Stimulated activated CD4-positive, alpha-beta T cell treated with anti-CD3 and anti-CD28 coated beads, Interleukin-15, amount 100 ng/mL, for 1 hour (primary cell): ENCODE results near the gene OR8B3.
"Not testable (repeated sequence)": the region's sequence is repeated elsewhere in the genome, so short reads cannot be mapped to it uniquely, and the experiment has no call there.

ENCODE experiments used
- DNase-seq, 2 donors: peaks; one replicate each; pipeline ENCODE4 v3.0.0-alpha.2; 2020; ENCODE audit warnings: low read depth in 1 of 2, low spot score in 1 of 2

The OR8B3 gene

DNA sequence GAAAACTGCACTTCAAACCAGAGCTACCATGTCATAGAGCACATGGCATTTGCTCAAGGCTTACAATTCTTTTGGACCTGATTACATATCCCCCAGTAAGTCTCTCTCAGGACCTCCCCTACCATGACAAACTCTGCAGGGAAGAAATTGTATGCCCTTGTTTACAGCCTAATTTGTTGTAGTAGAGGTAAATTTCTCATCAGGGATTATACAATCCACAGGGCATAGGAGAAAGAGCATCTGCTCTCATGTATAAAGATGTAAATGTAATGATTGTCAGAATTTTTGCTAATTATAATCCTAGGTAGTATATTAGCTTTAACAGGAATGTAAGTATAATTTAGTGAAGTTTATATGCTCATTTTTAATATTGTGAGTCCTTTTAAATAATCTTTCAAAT is at the start of gene OR8B3:
Gene OR8B3, minus strand, starts transcription at position 101 of the 400 bp plus-strand sequence. CDS start 1,673 bp downstream, outside the sequence.
- DNase-seq, result no peak

DNA sequence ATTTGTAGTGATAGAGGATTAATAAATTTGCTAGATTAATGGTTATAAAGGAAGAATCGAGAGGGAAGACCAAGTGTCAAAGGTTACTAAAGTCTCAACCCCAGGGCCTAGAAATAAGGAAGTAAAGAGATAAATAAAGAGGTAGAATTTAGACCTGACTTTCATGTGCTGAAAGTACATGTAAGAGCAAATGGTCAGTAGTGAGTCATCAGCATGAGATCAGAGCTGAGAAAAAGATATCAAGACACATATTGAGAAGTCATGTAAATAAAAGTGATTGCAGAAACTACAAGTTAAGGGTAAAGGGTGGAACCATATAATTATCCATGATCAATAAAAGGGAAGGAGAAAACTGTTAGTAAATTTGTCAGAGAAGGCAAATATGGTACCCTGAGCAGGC is 48.1 kb upstream of the OR8B3 start:
- no peak for DNase-seq

DNA sequence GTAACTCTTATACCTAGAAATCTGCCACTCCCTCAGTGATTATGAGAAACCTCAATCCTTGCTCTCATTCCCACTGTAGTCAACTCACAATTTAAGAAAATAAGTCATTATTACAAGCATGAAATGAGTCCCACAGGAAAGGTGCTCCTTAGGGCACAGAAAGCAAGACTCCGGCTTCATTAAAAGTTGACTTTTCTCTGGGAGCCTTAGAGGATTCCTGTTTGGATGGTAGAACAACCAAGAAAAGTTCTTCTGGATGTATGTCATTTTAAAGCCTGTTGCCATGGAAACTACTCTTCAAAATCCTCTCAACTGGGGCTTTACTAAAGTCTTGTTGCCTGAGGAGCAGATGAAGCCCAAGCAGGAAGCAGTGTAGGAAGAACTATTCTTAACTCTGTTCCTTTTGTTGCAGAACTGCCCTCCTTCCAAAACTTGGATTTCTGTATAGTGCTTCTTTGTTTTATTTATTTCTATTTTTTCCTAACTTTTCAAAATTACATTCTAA is 46.9 kb upstream of the OR8B3 start, which contains the start of gene OR8B8:
Gene OR8B8, minus strand, starts transcription at position 51 of the 505 bp plus-strand sequence. CDS start 4,611 bp downstream, outside the sequence.
- DNase-seq, result no peak

DNA sequence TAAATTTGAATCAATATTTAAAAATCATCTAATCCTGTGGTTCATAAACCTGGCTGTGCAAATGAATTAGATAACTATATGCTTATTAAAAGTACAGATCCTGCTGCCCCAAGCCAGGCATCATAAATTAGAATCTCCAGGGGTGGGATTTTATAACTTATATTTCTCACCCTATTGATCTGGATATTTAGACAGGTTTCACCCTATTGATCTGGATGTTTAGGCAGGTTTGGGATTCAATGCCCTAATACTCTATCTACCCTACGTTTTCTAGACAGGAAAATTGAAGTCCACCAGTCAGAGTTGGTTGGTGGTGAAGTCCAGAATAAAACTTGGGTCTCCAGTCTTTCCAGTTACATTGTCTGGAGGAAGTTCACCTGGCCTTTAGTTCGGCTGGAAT is 44.0 kb upstream of the OR8B3 start:
- no peak for DNase-seq

DNA sequence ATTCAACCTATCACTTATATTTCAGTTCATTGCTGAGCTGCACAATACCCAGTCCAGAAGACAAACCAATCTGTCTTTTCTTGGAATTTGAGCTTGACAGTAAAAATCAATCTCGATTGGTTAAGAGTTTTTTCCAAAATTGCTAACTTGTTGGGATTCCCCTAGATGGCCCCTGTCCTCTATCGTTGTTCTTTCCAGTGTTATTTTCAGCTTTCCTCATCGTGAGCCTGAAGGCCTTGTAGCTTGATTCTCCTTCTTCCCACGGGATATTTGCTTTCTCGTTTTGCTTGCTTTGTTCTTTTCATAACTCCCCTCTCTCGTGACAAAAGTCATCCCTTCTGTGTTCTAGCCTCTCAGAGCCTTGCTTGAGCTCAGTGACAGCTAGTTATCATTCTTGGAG is 43.6 kb upstream of the OR8B3 start:
- no peak for DNase-seq

DNA sequence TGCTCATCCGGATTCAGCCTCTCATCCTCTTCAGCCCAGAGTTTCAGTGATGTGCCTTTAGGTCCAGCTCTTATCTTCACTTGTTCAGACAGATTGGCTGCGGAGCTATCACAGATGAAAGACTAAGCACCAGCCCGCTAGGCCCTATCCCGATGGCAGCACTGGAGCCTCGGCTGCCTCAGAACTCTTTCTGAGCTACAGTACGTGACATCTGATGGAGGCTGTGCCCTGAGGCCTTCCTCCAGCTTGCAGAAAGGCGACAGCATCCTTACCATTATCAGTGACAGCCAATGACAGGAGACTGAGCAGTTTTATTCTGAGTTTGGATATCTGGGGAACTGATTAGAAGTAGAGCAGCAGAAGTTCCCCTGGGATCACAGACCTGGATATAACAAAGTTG is 42.7 kb upstream of the OR8B3 start:
- no peak for DNase-seq

DNA sequence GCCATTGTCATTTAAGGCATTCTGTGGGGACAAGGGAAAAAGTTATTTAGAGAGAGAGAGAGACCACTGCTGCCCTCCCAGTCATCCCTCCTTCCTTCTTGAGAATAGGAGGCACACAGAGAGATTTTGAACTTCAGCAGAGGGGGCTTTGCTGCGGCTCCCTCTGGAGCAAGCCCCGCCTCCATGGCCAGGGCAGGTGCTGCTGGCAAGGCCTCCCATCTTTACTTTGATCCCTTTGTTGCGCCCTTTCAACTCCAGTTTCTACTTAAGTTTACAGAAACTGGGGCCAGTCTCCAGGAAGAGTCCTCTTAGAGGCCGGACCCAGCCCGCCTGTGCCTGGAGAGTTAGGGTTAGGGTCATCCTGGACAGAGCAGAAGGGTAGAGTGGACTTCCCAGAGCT is 42.3 kb upstream of the OR8B3 start:
- DNase-seq, result no peak

- no peak for DNase-seq
Measured at GRCh38 chr11:124440608-124441007, 41.8 kb upstream of the OR8B3 start.

DNA sequence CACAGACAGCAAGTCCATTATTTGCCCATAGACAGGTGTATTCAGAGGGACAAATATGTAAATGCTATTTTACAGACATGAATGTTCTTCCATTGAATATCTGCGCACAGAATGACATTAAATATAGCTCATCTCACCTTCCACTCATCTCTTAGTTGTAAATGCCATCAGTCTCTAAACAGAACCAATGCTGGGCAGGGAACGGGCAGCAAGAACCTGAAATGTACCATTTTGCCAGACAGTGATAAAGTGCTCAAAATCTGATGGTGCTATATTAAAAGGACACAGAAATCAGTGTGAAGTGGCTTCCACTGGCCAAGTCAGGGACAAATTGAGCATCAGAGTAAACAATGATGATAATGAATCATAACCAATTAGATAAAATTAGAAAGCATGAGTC is 35.9 kb upstream of the OR8B3 start:
- no peak for DNase-seq

GRCh38 chr11:124429599-124429998 is 30.8 kb upstream of the OR8B3 start:
- no peak for DNase-seq

DNA sequence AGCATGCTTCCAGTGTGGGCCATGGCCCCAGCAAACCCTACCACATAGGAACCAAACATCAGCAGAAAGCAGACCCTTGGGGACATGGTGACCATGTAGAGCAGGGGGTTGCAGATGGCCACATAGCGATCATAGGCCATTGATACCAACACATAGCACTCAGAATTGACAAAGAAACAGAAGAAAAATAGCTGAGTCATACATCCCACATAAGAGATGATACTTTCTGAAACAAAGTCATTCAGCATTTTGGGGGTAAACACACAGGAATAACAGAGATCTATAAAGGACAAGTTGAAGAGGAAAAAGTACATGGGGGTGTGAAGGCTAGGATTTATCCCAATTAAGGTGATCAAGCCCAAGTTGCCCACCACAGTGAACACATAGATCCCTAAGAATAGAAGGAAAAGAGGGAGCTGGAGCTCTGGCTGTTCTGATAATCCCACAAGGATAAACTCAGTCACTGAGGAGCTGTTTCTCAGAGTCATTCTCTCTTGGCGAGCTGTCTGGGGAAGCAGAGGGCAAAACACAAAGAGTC is 25.6 kb upstream of the OR8B3 start, which contains the start of gene OR8B4:
Gene OR8B4, minus strand, starts transcription at position 488 of the 538 bp plus-strand sequence. Its CDS starts 0 bp downstream, at position 488.
- DNase-seq, result no peak

- DNase-seq, result no peak
Measured at GRCh38 chr11:124421043-124421442, 22.2 kb upstream of the OR8B3 start.

DNA sequence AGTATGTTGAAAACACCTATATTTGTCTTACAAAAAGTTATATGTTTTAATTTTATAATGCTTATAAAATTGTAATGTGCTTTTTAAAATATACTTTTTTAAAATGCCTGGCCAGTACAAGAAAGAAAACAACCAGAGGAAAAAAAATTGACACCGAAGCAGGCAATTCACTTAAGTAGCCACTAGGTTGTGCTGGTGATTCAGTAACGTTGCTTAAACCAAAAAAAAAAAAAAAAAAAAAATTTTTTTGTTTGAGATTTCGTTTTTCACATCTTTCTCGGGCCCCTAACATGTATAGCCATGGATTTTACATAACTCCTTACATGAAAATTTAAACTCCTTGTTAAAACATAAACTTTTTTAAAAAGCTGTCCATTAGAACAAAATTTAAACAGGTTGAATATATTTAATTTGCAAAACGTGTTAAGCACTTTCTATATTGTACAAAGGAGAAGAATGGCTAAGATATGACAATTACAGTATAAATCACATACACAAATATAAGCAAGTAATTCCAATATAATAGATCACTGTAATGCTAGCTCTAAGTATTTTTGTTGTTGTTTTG is 16.6 kb upstream of the OR8B3 start:
- DNase-seq, result no peak

- no peak for DNase-seq
Measured at GRCh38 chr11:124409906-124410305, 11.1 kb upstream of the OR8B3 start.

- DNase-seq, result no peak
Measured at GRCh38 chr11:124405581-124405980, 6.8 kb upstream of the OR8B3 start.

DNA sequence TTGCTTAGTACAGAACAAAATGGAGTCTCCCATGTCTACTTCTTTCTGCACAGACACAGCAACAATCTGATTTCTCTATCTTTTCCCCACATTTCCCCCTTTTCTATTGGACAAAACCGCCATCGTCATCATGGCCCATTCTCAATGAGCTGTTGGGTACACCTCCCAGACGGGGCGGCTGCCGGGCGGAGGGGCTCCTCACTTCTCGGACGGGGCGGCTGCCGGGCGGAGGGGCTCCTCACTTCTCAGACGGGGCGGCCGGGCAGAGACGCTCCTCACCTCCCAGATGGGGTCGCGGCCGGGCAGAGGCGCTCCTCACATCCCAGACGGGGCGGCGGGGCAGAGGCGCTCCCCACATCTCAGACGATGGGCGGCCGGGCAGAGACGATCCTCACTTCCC is 4.4 kb upstream of the OR8B3 start:
- not testable (repeated sequence) for DNase-seq

- no peak for DNase-seq
Measured at GRCh38 chr11:124402326-124402922, 3.6 kb upstream of the OR8B3 start.

GRCh38 chr11:124396847-124397246 is 2.0 kb downstream of the OR8B3 start:
- not testable (repeated sequence) for DNase-seq

GRCh38 chr11:124394408-124394807 is 4.4 kb downstream of the OR8B3 start:
- no peak for DNase-seq

GRCh38 chr11:124384399-124384798 is 14.4 kb downstream of the OR8B3 start, which contains the start of gene OR8B2:
TSS of gene OR8B2 (minus strand) at chr11:124384499. CDS start at chr11:124383343, 1,156 bp downstream.
- no peak for DNase-seq

GRCh38 chr11:124382857-124383256 is 16.0 kb downstream of the OR8B3 start:
- DNase-seq, result not testable (repeated sequence)

- DNase-seq, result no peak
Measured at GRCh38 chr11:124380585-124380984, 18.2 kb downstream of the OR8B3 start.
